Measurements from ENCODE around the gene FRMPD1.

DNA sequence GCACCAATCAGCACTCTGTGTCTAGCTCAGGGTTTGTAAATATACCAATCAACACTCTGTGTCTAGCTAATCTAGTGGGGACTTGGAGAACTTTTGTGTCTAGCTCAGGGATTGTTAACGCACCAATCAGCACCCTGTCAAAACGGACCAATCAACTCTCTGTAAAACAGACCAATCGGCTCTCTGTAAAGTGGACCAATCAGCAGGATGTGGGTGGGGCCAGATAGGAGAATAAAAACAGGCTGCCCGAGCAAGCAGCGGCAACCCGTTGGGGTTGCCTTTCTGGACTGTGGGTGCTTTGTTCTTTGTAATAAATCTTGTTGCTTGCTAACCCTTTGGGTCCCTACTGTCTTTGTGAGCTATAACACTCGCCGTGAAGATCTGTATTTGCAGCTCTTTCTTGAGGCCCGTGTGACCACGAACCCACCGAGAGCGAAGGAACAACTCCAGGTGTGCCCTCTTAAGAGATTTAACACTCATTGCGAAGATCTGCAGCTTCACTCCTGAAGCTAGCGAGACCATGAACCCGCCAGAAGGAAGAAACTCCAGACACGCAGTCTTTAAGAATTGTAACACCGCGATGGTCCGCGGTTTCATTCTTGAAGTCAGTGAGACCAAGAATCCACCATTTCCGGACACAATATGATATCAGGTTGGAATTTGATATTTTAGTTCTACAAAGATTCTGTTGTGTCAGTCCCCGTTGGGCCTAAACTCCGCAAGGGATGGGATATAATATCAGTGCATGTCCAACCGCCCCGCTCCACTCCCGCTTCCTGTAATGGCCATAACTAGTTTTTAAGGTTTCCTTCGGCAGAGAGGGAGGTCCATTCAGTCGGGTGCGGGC, 102.1 kb downstream of the FRMPD1 start:
- no peak for TF ChIP-seq POLR2A (IDR thresholded peaks at IDR 0.05)
- TF ChIP-seq, protein P1, sequence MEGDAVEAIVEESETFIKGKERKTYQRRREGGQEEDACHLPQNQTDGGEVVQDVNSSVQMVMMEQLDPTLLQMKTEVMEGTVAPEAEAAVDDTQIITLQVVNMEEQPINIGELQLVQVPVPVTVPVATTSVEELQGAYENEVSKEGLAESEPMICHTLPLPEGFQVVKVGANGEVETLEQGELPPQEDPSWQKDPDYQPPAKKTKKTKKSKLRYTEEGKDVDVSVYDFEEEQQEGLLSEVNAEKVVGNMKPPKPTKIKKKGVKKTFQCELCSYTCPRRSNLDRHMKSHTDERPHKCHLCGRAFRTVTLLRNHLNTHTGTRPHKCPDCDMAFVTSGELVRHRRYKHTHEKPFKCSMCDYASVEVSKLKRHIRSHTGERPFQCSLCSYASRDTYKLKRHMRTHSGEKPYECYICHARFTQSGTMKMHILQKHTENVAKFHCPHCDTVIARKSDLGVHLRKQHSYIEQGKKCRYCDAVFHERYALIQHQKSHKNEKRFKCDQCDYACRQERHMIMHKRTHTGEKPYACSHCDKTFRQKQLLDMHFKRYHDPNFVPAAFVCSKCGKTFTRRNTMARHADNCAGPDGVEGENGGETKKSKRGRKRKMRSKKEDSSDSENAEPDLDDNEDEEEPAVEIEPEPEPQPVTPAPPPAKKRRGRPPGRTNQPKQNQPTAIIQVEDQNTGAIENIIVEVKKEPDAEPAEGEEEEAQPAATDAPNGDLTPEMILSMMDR (IDR thresholded peaks at IDR 0.05): no peak
